PC-3 (cell line): ENCODE data around the gene DNM1L. TPM values are rescaled to one million over a fixed set of nuclear protein-coding genes. Genes with fewer than 3 reads are reported as not detected.

Experiments
- ATAC-seq: fragments of 200-7000 bp; cut with Tn5 transposase; 2 replicates; pipeline ENCODE4 v1.9.1; 2020; ENCODE audit warnings: mild to moderate bottlenecking, moderate library complexity
- BruUV-seq: library from RNA; stranded (reverse); fragments of 400-500 nt; replicated peaks from 2 replicates; lab custom pipeline; 2021; lab: Mats Ljungman, UMichigan
- CTCF ChIA-PET: fragments of 300-600 bp; sonication (Branson Sonifier 250); formaldehyde crosslinking; loops from one replicate; lab custom pipeline; 2022; ENCODE audit warnings: antibody characterized with exemption; lab: Charles Lee
- POLR2A ChIA-PET: fragments of 300-600 bp; sonication (Branson Sonifier 250); formaldehyde crosslinking; loops from one replicate; lab custom pipeline; 2022; ENCODE audit warnings: antibody characterized with exemption; ENCODE audit not compliant: unreplicated experiment; lab: Charles Lee
- DNase-seq: peaks from one replicate; pipeline ENCODE4 v3.0.0-alpha.2; 2015
- H2AFZ ChIP-seq: fragments of 300-600 bp; sonication (generic); 2 replicates; pipeline ENCODE4 v1.6.0; 2016; ENCODE audit warnings: antibody characterized with exemption, low read length
- H3F3A ChIP-seq: fragments of 300-600 bp; sonication (generic); one replicate; pipeline ENCODE4 v1.6.0; 2017; ENCODE audit warnings: antibody characterized with exemption, low read length, control low read depth, mild to moderate bottlenecking; ENCODE audit not compliant: unreplicated experiment
- H3K27ac ChIP-seq: fragments of 300-600 bp; sonication (generic); 2 replicates; pipeline ENCODE4 v1.5.1; 2016; ENCODE audit warnings: mild to moderate bottlenecking, low read length
- H3K27me3 ChIP-seq: fragments of 300-600 bp; sonication (generic); 2 replicates; pipeline ENCODE4 v1.6.1; 2016; ENCODE audit warnings: low read length, mixed read lengths
- H3K36me3 ChIP-seq: fragments of 300-600 bp; sonication (generic); 2 replicates; pipeline ENCODE4 v1.6.1; 2016; ENCODE audit warnings: low read depth, mixed run types, low read length, mixed read lengths
- H3K4me1 ChIP-seq: fragments of 300-600 bp; sonication (generic); 2 replicates; pipeline ENCODE4 v1.5.1; 2016; ENCODE audit warnings: low read length; ENCODE audit not compliant: insufficient read depth
- H3K4me2 ChIP-seq: fragments of 300-600 bp; sonication (generic); 2 replicates; pipeline ENCODE4 v1.6.0; 2016; ENCODE audit warnings: low read length
- H3K4me3 ChIP-seq: fragments of 300-600 bp; sonication (generic); 2 replicates; pipeline ENCODE4 v1.5.1; 2016; ENCODE audit warnings: mild to moderate bottlenecking, low read length, mixed read lengths
- H3K79me2 ChIP-seq: fragments of 300-600 bp; sonication (generic); 2 replicates; pipeline ENCODE4 v1.6.1; 2017; ENCODE audit warnings: low read length, mixed read lengths
- H3K9ac ChIP-seq: fragments of 300-600 bp; sonication (generic); 2 replicates; pipeline ENCODE4 v1.6.0; 2016; ENCODE audit warnings: mild to moderate bottlenecking, low read length
- H3K9me2 ChIP-seq: fragments of 300-600 bp; sonication (generic); replicated peaks from 2 replicates; pipeline ENCODE4 v1.6.1; 2016; ENCODE audit warnings: mixed run types, low read length, mixed read lengths
- H3K9me3 ChIP-seq: fragments of 300-600 bp; sonication (generic); 2 replicates; pipeline ENCODE4 v1.6.1; 2016; ENCODE audit warnings: low read length, mixed read lengths
- H4K20me1 ChIP-seq: fragments of 300-600 bp; sonication (generic); 2 replicates; pipeline ENCODE4 v1.6.1; 2016; ENCODE audit warnings: low read length, mixed read lengths
- CTCF ChIP-seq: fragments of 300-600 bp; sonication (generic); conservative IDR thresholded peaks from 2 replicates; pipeline ENCODE4 v1.5.1; 2017; ENCODE audit warnings: antibody characterized with exemption, low read depth, mild to moderate bottlenecking, low read length
- EZH2 ChIP-seq: fragments of 300-600 bp; sonication (generic); IDR thresholded peaks from one replicate; pipeline ENCODE4 v1.6.1; 2017; ENCODE audit warnings: antibody characterized with exemption, mild to moderate bottlenecking, low read length; ENCODE audit not compliant: unreplicated experiment
- EZH2phosphoT487 ChIP-seq: fragments of 300-600 bp; sonication (generic); IDR thresholded peaks from 2 replicates; pipeline ENCODE4 v1.6.1; 2018; ENCODE audit warnings: mild to moderate bottlenecking, antibody characterized with exemption, low read length, borderline replicate concordance
- intact Hi-C: fragments of 100-400 bp; cut with micrococcal nuclease; formaldehyde crosslinking; loops from 2 replicates; pipeline ENCODE4 v1.9.0; 2023
- total RNA-seq: library from RNA; depleted of rRNA; stranded (reverse); fragments of >200 nt; gene quantifications from 2 replicates; pipeline ENCODE4 v1.2.3, GENCODE V29; 2014; rRNA removed

The DNM1L gene
- total RNA-seq, 1 experiment from 2014 or later = 38.7 TPM

GRCh38 chr12:32794281-32794680, 115.2 kb downstream of the DNM1L start:
- no TSS peak for BruUV-seq
- H3K27me3 ChIP-seq = no peaks in the 10 kb centered on the region
- ChIA-PET POLR2A (no interaction called here), CTCF (no interaction called here)
- H3K27ac ChIP-seq = no peak overlapping the region
- DNase-seq = no peak
- no peak overlapping the region for H3K4me3 ChIP-seq
- H4K20me1 ChIP-seq = no peaks in the 10 kb centered on the region
- TF ChIP-seq EZH2phosphoT487 (no peak), EZH2 (no peak), CTCF (no peak)
- no peaks in the 10 kb centered on the region for H3F3A ChIP-seq
- intact Hi-C loops = no loop called here
- H3K9ac ChIP-seq = no peak overlapping the region
- H3K9me3 ChIP-seq = no peaks in the 10 kb centered on the region
- H3K9me2 ChIP-seq = no peaks in the 10 kb centered on the region
- no peak overlapping the region for H2AFZ ChIP-seq
- ATAC-seq = no peak
- H3K79me2 ChIP-seq = no peaks in the 10 kb centered on the region
- H3K36me3 ChIP-seq = no peaks in the 10 kb centered on the region
- H3K4me1 ChIP-seq = no peaks in the 10 kb centered on the region
- no peak overlapping the region for H3K4me2 ChIP-seq

Other genes with a start within 250 kb of the DNM1L start
- 31.4 and 37.4 TPM in 2 replicates for gene YARS2, start 76.6 kb downstream of the DNM1L start, total RNA-seq
- 12.7 TPM in 2 replicates for gene PKP2, start 217.5 kb downstream of the DNM1L start, total RNA-seq